ENCODE results near the gene PHGDH.

GRCh38 chr1:119745034-119745433 is 33.3 kb downstream of the PHGDH start:
- TF ChIP-seq POLR2AphosphoS5 (IDR thresholded peaks at IDR 0.05; ENCODE audit: low read depth, low read length) = no peak
- no peak for TF ChIP-seq POLR2A (IDR thresholded peaks at IDR 0.05; ENCODE audit: low read depth, low read length)
